HepG2 (cell line): ENCODE data around the gene MATN1. TPM values are rescaled to one million over a fixed set of nuclear protein-coding genes. Genes with fewer than 3 reads are reported as not detected.

Experiments
- ATAC-seq: fragments of 200-7000 bp; cut with Tn5 transposase; 3 replicates; pipeline ENCODE4 v1.9.1; 2020; ENCODE audit warnings: mild to moderate bottlenecking, moderate library complexity
- BruUV-seq: library from RNA; stranded (reverse); fragments of 400-500 nt; replicated peaks from 2 replicates; lab custom pipeline; 2021; lab: Mats Ljungman, UMichigan
- CTCF ChIA-PET: fragments of 300-600 bp; formaldehyde crosslinking; extraction: SDS; loops from one replicate; lab custom pipeline; 2021; ENCODE audit warnings: low total read pairs, inconsistent platforms, low intra/inter-chr PET ratio; lab: Yijun Ruan, JAX
- POLR2A ChIA-PET: fragments of 350-600 bp; sonication (Branson Sonifier 250); formaldehyde crosslinking; loops from one replicate; lab custom pipeline; 2020; ENCODE audit warnings: antibody characterized with exemption, inconsistent platforms; lab: Yijun Ruan, JAX
- DNase-seq: peaks from one replicate; pipeline ENCODE4 v3.0.0-alpha.2; 2015; ENCODE audit warnings: low spot score
- FAIRE-seq: peaks from 3 replicates; lab custom pipeline; 2011; peaks lifted over from hg19 to GRCh38; lab: Jason Lieb, UNC
- H2AFZ ChIP-seq: one replicate; pipeline ENCODE4 v1.6.1; 2011; ENCODE audit warnings: low read length, inconsistent platforms
- H3K27ac ChIP-seq: fragments of 300-600 bp; 3 replicates; pipeline ENCODE4 v1.8.0; 2011; ENCODE audit warnings: mixed run types, mild to moderate bottlenecking, mixed read lengths, low read length, inconsistent platforms; ENCODE audit not compliant: insufficient read depth; ENCODE audit errors: extremely low read length
- H3K27me3 ChIP-seq, 2 experiments: fragments of 200-600 bp in 1 of 2; 2 replicates in 1 of 2; 3 replicates in 1 of 2; pipeline versions ENCODE4 v1.6.0 to v1.8.0; 2011; ENCODE audit warnings: low read length in 2 of 2, mild to moderate bottlenecking in 2 of 2, moderate library complexity in 2 of 2, inconsistent platforms in 1 of 2; ENCODE audit not compliant: insufficient read depth in 2 of 2, control insufficient read depth in 1 of 2
- H3K36me3 ChIP-seq, 2 experiments: fragments of 200-600 bp in 1 of 2; replicated peaks in 1 of 2; 2 replicates in 1 of 2; 3 replicates in 1 of 2; pipeline versions ENCODE4 v1.5.1 to v1.8.0; 2011; ENCODE audit warnings: low read length in 2 of 2, inconsistent platforms in 1 of 2; ENCODE audit not compliant: insufficient read depth in 2 of 2, control insufficient read depth in 1 of 2
- H3K4me1 ChIP-seq: 2 replicates; pipeline ENCODE4 v1.5.1; 2012; ENCODE audit warnings: low read length, inconsistent platforms; ENCODE audit not compliant: insufficient read depth
- H3K4me2 ChIP-seq: 2 replicates; pipeline ENCODE4 v1.6.0; 2011; ENCODE audit warnings: low read depth, low read length, inconsistent platforms
- H3K4me3 ChIP-seq, 3 experiments: fragments of 200-600 bp in 1 of 3; sonication (generic), shearing (Covaris generic) in 1 of 3; replicated peaks in 1 of 3; 2 replicates each; pipeline ENCODE4 v1.5.1; 2011 to 2016; ENCODE audit warnings: low read length in 3 of 3, inconsistent platforms in 2 of 3, low read depth in 2 of 3, mild to moderate bottlenecking in 2 of 3, control low read depth in 1 of 3, mixed read lengths in 1 of 3; ENCODE audit not compliant: insufficient read depth in 1 of 3
- H3K79me2 ChIP-seq: one replicate; pipeline ENCODE4 v1.6.1; 2011; ENCODE audit warnings: low read length, inconsistent platforms; ENCODE audit not compliant: insufficient read depth
- H3K9ac ChIP-seq: 2 replicates; pipeline ENCODE4 v1.6.0; 2011; ENCODE audit warnings: mild to moderate bottlenecking, low read depth, low read length, inconsistent platforms; ENCODE audit not compliant: insufficient read depth
- H3K9me3 ChIP-seq: 2 replicates; pipeline ENCODE4 v1.5.1; 2012; ENCODE audit warnings: mild to moderate bottlenecking, low read length
- H4K20me1 ChIP-seq: 2 replicates; pipeline ENCODE4 v1.6.0; 2011; ENCODE audit warnings: inconsistent platforms, mild to moderate bottlenecking, low read length, moderate library complexity; ENCODE audit not compliant: insufficient read depth
- FIP1L1 ChIP-seq: fragments of 200-400 bp; formaldehyde crosslinking; IDR thresholded peaks from 2 replicates; pipeline ENCODE4 v1.6.1; 2018; ENCODE audit warnings: low read depth, mild to moderate bottlenecking, low read length, moderate library complexity, borderline replicate concordance; ENCODE audit not compliant: insufficient read depth
- FOSL1 ChIP-seq: sonication (generic); formaldehyde crosslinking; IDR thresholded peaks from 2 replicates; pipeline ENCODE4 v1.9.0; 2021; ENCODE audit warnings: missing genetic modification reagents, borderline replicate concordance
- FOXO1 ChIP-seq: sonication (generic); formaldehyde crosslinking; IDR thresholded peaks from 2 replicates; pipeline ENCODE4 v1.4.0; 2020; ENCODE audit warnings: missing genetic modification reagents
- HCFC1 ChIP-seq: fragments of 150-350 bp; IDR thresholded peaks from 2 replicates; pipeline ENCODE4 v1.6.1; 2014; ENCODE audit warnings: low read depth, low read length
- MEF2D ChIP-seq: sonication (generic); formaldehyde crosslinking; IDR thresholded peaks from 2 replicates; pipeline ENCODE4 v1.5.1; 2020; ENCODE audit warnings: mild to moderate bottlenecking, missing genetic modification reagents
- SNAPC2 ChIP-seq: sonication (generic); formaldehyde crosslinking; IDR thresholded peaks from 2 replicates; pipeline ENCODE4 v1.8.1; 2022; ENCODE audit warnings: mild to moderate bottlenecking, missing genetic modification reagents
- YY1 ChIP-seq: IDR thresholded peaks from 2 replicates; pipeline ENCODE4 v1.6.1; 2011; ENCODE audit warnings: low read length, low read depth, moderate library complexity, mild to moderate bottlenecking; ENCODE audit not compliant: insufficient read depth, insufficient replicate concordance
- ZBTB1 ChIP-seq: sonication (generic); formaldehyde crosslinking; IDR thresholded peaks from 2 replicates; pipeline ENCODE4 v1.4.0; 2020; ENCODE audit warnings: missing genetic modification reagents, borderline replicate concordance
- ZBTB38 ChIP-seq: sonication (generic); formaldehyde crosslinking; IDR thresholded peaks from 2 replicates; pipeline ENCODE4 v1.5.1; 2020; ENCODE audit warnings: mild to moderate bottlenecking, missing genetic modification reagents
- ZFY ChIP-seq: sonication (generic); formaldehyde crosslinking; IDR thresholded peaks from 2 replicates; pipeline ENCODE4 v1.4.0; 2020; ENCODE audit warnings: missing genetic modification reagents
- ZNF20 ChIP-seq: sonication (generic); formaldehyde crosslinking; IDR thresholded peaks from 2 replicates; pipeline ENCODE4 v1.4.0; 2020; ENCODE audit warnings: mild to moderate bottlenecking, moderate library complexity, missing genetic modification reagents
- ZNF747 ChIP-seq: sonication (generic); formaldehyde crosslinking; IDR thresholded peaks from 2 replicates; pipeline ENCODE4 v1.8.1; 2023; ENCODE audit warnings: missing genetic modification reagents, mild to moderate bottlenecking, borderline replicate concordance
- ZNF83 ChIP-seq: sonication (generic); formaldehyde crosslinking; IDR thresholded peaks from 2 replicates; pipeline ENCODE4 v1.4.0; 2020; ENCODE audit warnings: missing genetic modification reagents, mild to moderate bottlenecking, borderline replicate concordance
- WGBS: methylation state at CpG from one replicate; pipeline ENCODE4 v1.1.6; 2017; ENCODE audit warnings: low lambda C conversion rate; 5-methylcytosine and 5-hydroxymethylcytosine counted together
- in situ Hi-C: cut with HindIII; loops from 2 replicates; pipeline ENCODE4 v1.10.0; 2017; ENCODE audit warnings: low pct_unique_long_range_greater_than_20kb; ENCODE audit not compliant: extremely low pct_ligation_motif_present
- intact Hi-C: fragments of 100-400 bp; cut with micrococcal nuclease; formaldehyde crosslinking; loops from one replicate; pipeline ENCODE4 v1.10.0; 2022; ENCODE audit not compliant: unreplicated experiment
- polyA plus RNA-seq, 8 experiments: library from polyadenylated mRNA; depleted of rRNA in 3 of 8; stranded (reverse) in 7 of 8; unstranded in 1 of 8; fragments of >200 nt; fragmentation: Illumina TruSeq in 4 of 8; extraction: Trizol in 4 of 8; gene quantifications; 2 replicates each; pipeline versions ENCODE4 v1.2.1 to v1.2.3, GENCODE V29; 2011 to 2016; ENCODE audit warnings: low read depth in 4 of 8, missing spikeins in 1 of 8, mixed read lengths in 1 of 8; ENCODE audit not compliant: insufficient read depth in 1 of 8
- total RNA-seq, 5 experiments: library from RNA; depleted of rRNA; stranded (reverse); fragments of >200 nt; fragmentation: Illumina TruSeq; extraction: Trizol; gene quantifications; 2 replicates each; pipeline ENCODE4 v1.2.3, GENCODE V29; 2016; ENCODE audit warnings: low read depth in 1 of 5
- TF ChIP-seq, protein P1 (sequence below): sonication (generic); formaldehyde crosslinking; IDR thresholded peaks from 2 replicates; pipeline ENCODE4 v1.8.0; 2022; ENCODE audit warnings: mild to moderate bottlenecking, missing genetic modification reagents; ENCODE audit not compliant: insufficient replicate concordance

Gene MATN1
- total and polyA plus RNA-seq, 2 of the 13 experiments (the other 11 are each of a cell fraction or from before 2014, with no cell fraction given), result 0.04 to 0.05 TPM

DNA sequence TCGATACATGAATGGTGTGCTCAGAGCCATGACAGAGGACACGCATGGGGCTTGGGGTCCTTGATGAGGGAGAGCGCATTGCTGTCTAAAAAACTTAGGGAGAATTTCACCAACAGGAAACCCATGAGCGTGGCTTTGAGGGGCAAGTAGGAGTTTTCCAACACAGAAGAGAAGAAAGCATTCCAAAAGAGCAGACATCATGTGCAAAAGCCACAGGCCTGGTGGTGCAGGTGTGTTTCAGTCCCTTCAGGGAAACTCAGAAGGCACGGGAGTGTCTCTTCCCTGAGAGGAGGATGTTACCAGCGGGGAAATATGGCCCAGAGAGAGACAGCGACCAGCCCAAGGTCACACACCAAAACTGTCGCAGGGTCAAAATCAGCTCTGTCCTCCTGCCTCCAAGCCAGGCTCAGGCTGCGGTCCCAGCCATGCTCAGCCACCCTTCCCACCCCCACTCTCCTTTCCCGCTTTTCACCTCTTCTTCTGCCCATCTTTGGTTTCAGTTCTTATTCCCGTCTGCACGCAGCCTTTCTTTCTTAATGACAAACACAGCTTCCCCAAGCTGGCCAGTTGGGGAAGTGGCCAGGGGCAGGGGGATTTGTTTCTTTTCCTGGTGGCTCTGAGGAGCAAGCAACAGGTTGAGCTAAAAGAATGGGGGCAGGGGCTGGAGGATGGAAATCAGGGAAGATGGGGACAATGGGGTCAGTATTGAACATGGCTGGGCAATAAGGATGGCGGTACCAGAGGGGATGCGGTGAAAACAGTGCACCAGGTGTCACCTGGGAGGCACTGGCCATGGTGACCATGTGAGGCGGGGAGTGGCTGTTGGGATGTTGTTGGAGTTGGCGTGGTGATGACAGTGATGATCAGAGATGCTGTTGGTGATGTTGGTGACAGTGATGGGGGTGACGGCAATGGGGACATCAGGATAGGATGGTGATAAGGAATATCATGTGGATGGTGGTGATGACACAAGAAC is 23.9 kb upstream of the MATN1 start:
- in situ Hi-C loops, result no loop called here
- no peak for ATAC-seq
- H3K4me2 ChIP-seq, result no peak overlapping the region

More for the DNA sequence above, 23.9 kb upstream of the MATN1 start:
- intact Hi-C loops, result no loop called here
- Histone ChIP-seq H4K20me1 (no peaks in the 10 kb centered on the region), H3K9me3 (no peaks in the 10 kb centered on the region), H2AFZ (no peak overlapping the region), H3K4me3 (no peak overlapping the region), H3K36me3 (no peaks in the 10 kb centered on the region), H3K4me1 (peaks cover 72% of the 10 kb centered on the region), H3K27me3 (no peaks in the 10 kb centered on the region), H3K79me2 (no peaks in the 10 kb centered on the region), H3K9ac (no peak overlapping the region), H3K27ac (no peak overlapping the region)
- 94% methylated on average over 15 of the region's 17 CpGs for WGBS
- CTCF ChIA-PET, result no interaction called here
- DNase-seq, result no peak
- no TSS peak for BruUV-seq
- POLR2A ChIA-PET, result no interaction called here
- FAIRE-seq, result no peak
- TF ChIP-seq ZNF20 (CRISPR knock-in tag) (no peak), YY1 (no peak), ZNF83 (no peak), ZBTB38 (CRISPR knock-in tag) (no peak), ZNF747 (CRISPR knock-in tag) (no peak), ZBTB1 (CRISPR knock-in tag) (no peak), FOXO1 (CRISPR knock-in tag) (no peak), ZFY (no peak), FOSL1 (CRISPR knock-in tag) (no peak), HCFC1 (no peak), MEF2D (CRISPR knock-in tag) (no peak), SNAPC2 (CRISPR knock-in tag) (no peak), FIP1L1 (no peak)
- TF ChIP-seq, protein P1, sequence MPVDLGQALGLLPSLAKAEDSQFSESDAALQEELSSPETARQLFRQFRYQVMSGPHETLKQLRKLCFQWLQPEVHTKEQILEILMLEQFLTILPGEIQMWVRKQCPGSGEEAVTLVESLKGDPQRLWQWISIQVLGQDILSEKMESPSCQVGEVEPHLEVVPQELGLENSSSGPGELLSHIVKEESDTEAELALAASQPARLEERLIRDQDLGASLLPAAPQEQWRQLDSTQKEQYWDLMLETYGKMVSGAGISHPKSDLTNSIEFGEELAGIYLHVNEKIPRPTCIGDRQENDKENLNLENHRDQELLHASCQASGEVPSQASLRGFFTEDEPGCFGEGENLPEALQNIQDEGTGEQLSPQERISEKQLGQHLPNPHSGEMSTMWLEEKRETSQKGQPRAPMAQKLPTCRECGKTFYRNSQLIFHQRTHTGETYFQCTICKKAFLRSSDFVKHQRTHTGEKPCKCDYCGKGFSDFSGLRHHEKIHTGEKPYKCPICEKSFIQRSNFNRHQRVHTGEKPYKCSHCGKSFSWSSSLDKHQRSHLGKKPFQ (CRISPR knock-in tag), result no peak
